HepG2 (cell line): ENCODE results near the gene ARF6. TPM values are rescaled to one million over a fixed set of nuclear protein-coding genes. Genes with fewer than 3 reads are reported as not detected.

ENCODE experiments used
- ATAC-seq: fragments of 200-7000 bp; cut with Tn5 transposase; 3 replicates; pipeline ENCODE4 v1.9.1; 2020; ENCODE audit warnings: mild to moderate bottlenecking, moderate library complexity
- BruUV-seq: library from RNA; stranded (reverse); fragments of 400-500 nt; replicated peaks from 2 replicates; lab custom pipeline; 2021; lab: Mats Ljungman, UMichigan
- CTCF ChIA-PET: fragments of 300-600 bp; formaldehyde crosslinking; extraction: SDS; loops from one replicate; lab custom pipeline; 2021; ENCODE audit warnings: low total read pairs, inconsistent platforms, low intra/inter-chr PET ratio; lab: Yijun Ruan, JAX
- POLR2A ChIA-PET: fragments of 350-600 bp; sonication (Branson Sonifier 250); formaldehyde crosslinking; loops from one replicate; lab custom pipeline; 2020; ENCODE audit warnings: antibody characterized with exemption, inconsistent platforms; lab: Yijun Ruan, JAX
- DNase-seq: peaks from one replicate; pipeline ENCODE4 v3.0.0-alpha.2; 2015; ENCODE audit warnings: low spot score
- FAIRE-seq: peaks from 3 replicates; lab custom pipeline; 2011; peaks lifted over from hg19 to GRCh38; lab: Jason Lieb, UNC
- H2AFZ ChIP-seq: one replicate; pipeline ENCODE4 v1.6.1; 2011; ENCODE audit warnings: low read length, inconsistent platforms
- H3K27ac ChIP-seq: fragments of 300-600 bp; 3 replicates; pipeline ENCODE4 v1.8.0; 2011; ENCODE audit warnings: mixed run types, mild to moderate bottlenecking, mixed read lengths, low read length, inconsistent platforms; ENCODE audit not compliant: insufficient read depth; ENCODE audit errors: extremely low read length
- H3K27me3 ChIP-seq, 2 experiments: fragments of 200-600 bp in 1 of 2; 2 replicates in 1 of 2; 3 replicates in 1 of 2; pipeline versions ENCODE4 v1.6.0 to v1.8.0; 2011; ENCODE audit warnings: low read length in 2 of 2, mild to moderate bottlenecking in 2 of 2, moderate library complexity in 2 of 2, inconsistent platforms in 1 of 2; ENCODE audit not compliant: insufficient read depth in 2 of 2, control insufficient read depth in 1 of 2
- H3K36me3 ChIP-seq, 2 experiments: fragments of 200-600 bp in 1 of 2; replicated peaks in 1 of 2; 2 replicates in 1 of 2; 3 replicates in 1 of 2; pipeline versions ENCODE4 v1.5.1 to v1.8.0; 2011; ENCODE audit warnings: low read length in 2 of 2, inconsistent platforms in 1 of 2; ENCODE audit not compliant: insufficient read depth in 2 of 2, control insufficient read depth in 1 of 2
- H3K4me1 ChIP-seq: 2 replicates; pipeline ENCODE4 v1.5.1; 2012; ENCODE audit warnings: low read length, inconsistent platforms; ENCODE audit not compliant: insufficient read depth
- H3K4me2 ChIP-seq: 2 replicates; pipeline ENCODE4 v1.6.0; 2011; ENCODE audit warnings: low read depth, low read length, inconsistent platforms
- H3K4me3 ChIP-seq, 3 experiments: fragments of 200-600 bp in 1 of 3; sonication (generic), shearing (Covaris generic) in 1 of 3; replicated peaks in 1 of 3; 2 replicates each; pipeline ENCODE4 v1.5.1; 2011 to 2016; ENCODE audit warnings: low read length in 3 of 3, inconsistent platforms in 2 of 3, low read depth in 2 of 3, mild to moderate bottlenecking in 2 of 3, control low read depth in 1 of 3, mixed read lengths in 1 of 3; ENCODE audit not compliant: insufficient read depth in 1 of 3
- H3K79me2 ChIP-seq: one replicate; pipeline ENCODE4 v1.6.1; 2011; ENCODE audit warnings: low read length, inconsistent platforms; ENCODE audit not compliant: insufficient read depth
- H3K9ac ChIP-seq: 2 replicates; pipeline ENCODE4 v1.6.0; 2011; ENCODE audit warnings: mild to moderate bottlenecking, low read depth, low read length, inconsistent platforms; ENCODE audit not compliant: insufficient read depth
- H3K9me3 ChIP-seq: 2 replicates; pipeline ENCODE4 v1.5.1; 2012; ENCODE audit warnings: mild to moderate bottlenecking, low read length
- H4K20me1 ChIP-seq: 2 replicates; pipeline ENCODE4 v1.6.0; 2011; ENCODE audit warnings: inconsistent platforms, mild to moderate bottlenecking, low read length, moderate library complexity; ENCODE audit not compliant: insufficient read depth
- ISL2 ChIP-seq: sonication (generic); formaldehyde crosslinking; IDR thresholded peaks from 2 replicates; pipeline ENCODE4 v1.5.0; 2020; ENCODE audit warnings: missing genetic modification reagents
- KDM5B ChIP-seq: sonication (generic); formaldehyde crosslinking; IDR thresholded peaks from 2 replicates; pipeline ENCODE4 v1.4.0; 2020; ENCODE audit warnings: missing genetic modification reagents, mild to moderate bottlenecking, borderline replicate concordance
- PAWR ChIP-seq: sonication (generic); formaldehyde crosslinking; IDR thresholded peaks from 2 replicates; pipeline ENCODE4 v1.4.0; 2020; ENCODE audit warnings: missing genetic modification reagents, mild to moderate bottlenecking, borderline replicate concordance
- SRF ChIP-seq: IDR thresholded peaks from 2 replicates; pipeline ENCODE4 v1.6.1; 2011; ENCODE audit warnings: mild to moderate bottlenecking, low read depth, low read length, moderate library complexity
- ZFP90 ChIP-seq: sonication (generic); formaldehyde crosslinking; IDR thresholded peaks from 2 replicates; pipeline ENCODE4 v1.8.0; 2022; ENCODE audit warnings: missing genetic modification reagents, mild to moderate bottlenecking, inconsistent platforms, borderline replicate concordance
- ZNF318 ChIP-seq: sonication (generic); formaldehyde crosslinking; IDR thresholded peaks from 2 replicates; pipeline ENCODE4 v1.4.0; 2020; ENCODE audit warnings: mild to moderate bottlenecking, missing genetic modification reagents
- ZNF788 ChIP-seq: sonication (generic); formaldehyde crosslinking; IDR thresholded peaks from 2 replicates; pipeline ENCODE4 v1.5.0; 2020; ENCODE audit warnings: mild to moderate bottlenecking, missing genetic modification reagents, borderline replicate concordance
- WGBS: methylation state at CpG from one replicate; pipeline ENCODE4 v1.1.6; 2017; ENCODE audit warnings: low lambda C conversion rate; 5-methylcytosine and 5-hydroxymethylcytosine counted together
- in situ Hi-C: cut with HindIII; loops from 2 replicates; pipeline ENCODE4 v1.10.0; 2017; ENCODE audit warnings: low pct_unique_long_range_greater_than_20kb; ENCODE audit not compliant: extremely low pct_ligation_motif_present
- intact Hi-C: fragments of 100-400 bp; cut with micrococcal nuclease; formaldehyde crosslinking; loops from one replicate; pipeline ENCODE4 v1.10.0; 2022; ENCODE audit not compliant: unreplicated experiment
- polyA plus RNA-seq, 8 experiments: library from polyadenylated mRNA; depleted of rRNA in 3 of 8; stranded (reverse) in 7 of 8; unstranded in 1 of 8; fragments of >200 nt; fragmentation: Illumina TruSeq in 4 of 8; extraction: Trizol in 4 of 8; gene quantifications; 2 replicates each; pipeline versions ENCODE4 v1.2.1 to v1.2.3, GENCODE V29; 2011 to 2016; ENCODE audit warnings: low read depth in 4 of 8, missing spikeins in 1 of 8, mixed read lengths in 1 of 8; ENCODE audit not compliant: insufficient read depth in 1 of 8
- total RNA-seq, 5 experiments: library from RNA; depleted of rRNA; stranded (reverse); fragments of >200 nt; fragmentation: Illumina TruSeq; extraction: Trizol; gene quantifications; 2 replicates each; pipeline ENCODE4 v1.2.3, GENCODE V29; 2016; ENCODE audit warnings: low read depth in 1 of 5
- TF ChIP-seq, protein P1 (sequence below), 2 experiments: sonication (generic) in 1 of 2; formaldehyde crosslinking in 1 of 2; IDR thresholded peaks; 2 replicates each; pipeline versions ENCODE4 v1.4.0 to v1.6.1; 2016 to 2020; ENCODE audit warnings: borderline replicate concordance in 1 of 2, low read depth in 1 of 2, mild to moderate bottlenecking in 1 of 2, missing genetic modification reagents in 1 of 2

ARF6 gene
- total and polyA plus RNA-seq, 2 of the 13 experiments (the other 11 are each of a cell fraction or from before 2014, with no cell fraction given) = 12.7 to 31.9 TPM

DNA sequence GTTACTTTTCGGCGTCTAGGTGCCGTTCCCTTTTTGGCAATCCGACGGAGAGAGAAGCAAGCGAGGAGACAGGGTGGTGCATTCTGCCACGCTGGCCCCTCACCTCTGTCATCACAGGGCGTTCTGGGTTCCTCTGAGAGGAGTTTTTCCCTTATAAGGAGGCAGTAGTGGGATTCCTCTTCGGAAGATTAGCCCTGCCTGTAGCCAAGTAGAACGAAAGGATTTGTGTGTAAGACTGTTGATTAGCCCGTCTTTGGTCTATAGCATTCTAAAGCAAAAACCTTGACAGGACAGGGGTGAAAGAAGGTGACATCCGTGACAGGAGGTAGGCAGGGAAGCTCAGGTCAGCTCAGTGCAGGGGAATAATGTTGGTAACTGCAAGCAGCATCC, 31.2 kb upstream of the ARF6 start (continued):
- TF ChIP-seq, protein P1, sequence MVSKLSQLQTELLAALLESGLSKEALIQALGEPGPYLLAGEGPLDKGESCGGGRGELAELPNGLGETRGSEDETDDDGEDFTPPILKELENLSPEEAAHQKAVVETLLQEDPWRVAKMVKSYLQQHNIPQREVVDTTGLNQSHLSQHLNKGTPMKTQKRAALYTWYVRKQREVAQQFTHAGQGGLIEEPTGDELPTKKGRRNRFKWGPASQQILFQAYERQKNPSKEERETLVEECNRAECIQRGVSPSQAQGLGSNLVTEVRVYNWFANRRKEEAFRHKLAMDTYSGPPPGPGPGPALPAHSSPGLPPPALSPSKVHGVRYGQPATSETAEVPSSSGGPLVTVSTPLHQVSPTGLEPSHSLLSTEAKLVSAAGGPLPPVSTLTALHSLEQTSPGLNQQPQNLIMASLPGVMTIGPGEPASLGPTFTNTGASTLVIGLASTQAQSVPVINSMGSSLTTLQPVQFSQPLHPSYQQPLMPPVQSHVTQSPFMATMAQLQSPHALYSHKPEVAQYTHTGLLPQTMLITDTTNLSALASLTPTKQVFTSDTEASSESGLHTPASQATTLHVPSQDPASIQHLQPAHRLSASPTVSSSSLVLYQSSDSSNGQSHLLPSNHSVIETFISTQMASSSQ (IDR thresholded peaks at IDR 0.05; ENCODE audit: low read depth) = no peak
- TF ChIP-seq, protein P1 (CRISPR knock-in tag; IDR thresholded peaks at IDR 0.05; ENCODE audit: borderline replicate concordance) = no peak
- TF ChIP-seq ZFP90 (0 out of 2 replicates have a peak, but pooled peaks have one; percentile 15), KDM5B (0 out of 2 replicates have a peak, but pooled peaks have one; percentile 38), ZNF788 (CRISPR knock-in tag) (no peak), SRF (peak; percentile 83; the same call in 1 of the 2 replicates)

DNA sequence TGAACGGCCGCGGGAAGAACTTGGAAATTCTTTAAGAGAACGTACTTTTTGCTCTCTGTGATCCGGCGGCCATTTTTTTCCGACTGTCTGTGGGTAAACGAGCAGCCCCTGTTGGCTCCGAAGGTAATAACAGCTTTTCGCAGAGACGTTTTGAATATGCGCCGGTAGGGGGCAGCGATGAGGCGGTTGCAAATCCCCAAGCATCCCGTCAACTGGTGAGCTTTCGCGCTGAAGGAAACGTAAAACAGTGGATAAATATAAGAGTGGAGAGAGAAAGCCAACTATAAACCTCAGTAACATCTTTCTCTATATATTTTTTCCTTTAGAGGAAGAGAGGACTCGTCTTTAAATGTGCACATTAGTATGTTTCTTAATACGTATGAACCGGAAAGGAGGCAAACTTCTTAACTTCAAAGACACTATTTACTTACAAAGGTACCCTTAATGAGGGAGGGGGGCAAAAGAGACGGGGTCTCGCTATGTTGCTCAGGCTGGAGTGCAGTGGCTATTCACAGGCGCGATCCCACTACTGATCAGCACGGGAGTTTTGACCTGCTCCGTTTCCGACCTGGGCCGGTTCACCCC, 30.7 kb upstream of the ARF6 start:
- ChIA-PET CTCF (interaction anchor here (0.9 to 2.8 kb wide), 3 partner anchors 9 to 243 kb away, joined by 3 to 40 read pairs (median 5); partner anchors contain the start of gene NEMF), POLR2A (interaction anchor here (1.0 to 4.0 kb wide), 19 partner anchors 8 to 277 kb away, joined by 3 to 35 read pairs (median 7); partner anchors contain the start of genes KLHDC2, MGAT2, NEMF and RPL36AL)
- FAIRE-seq = peak; percentile 63
- TF ChIP-seq ZNF318 (CRISPR knock-in tag) (no peak), ISL2 (CRISPR knock-in tag) (no peak), PAWR (no peak; the same call in 1 of the 2 replicates)

More for the DNA sequence above, 30.7 kb upstream of the ARF6 start:
- Histone ChIP-seq H3K27me3 (no peaks in the 10 kb centered on the region; a peak in 1 of 5 replicates), H4K20me1 (no peaks in the 10 kb centered on the region), H3K4me1 (peaks cover 30% of the 10 kb centered on the region), H3K4me3 (peak overlapping the region; percentile 72 to 89 (median 80)), H3K9ac (peak overlapping the region; percentile 95), H3K4me2 (peak overlapping the region; percentile 85), H3K27ac (peak overlapping the region; percentile 92), H2AFZ (peak overlapping the region; percentile 100), H3K36me3 (no peaks in the 10 kb centered on the region), H3K79me2 (no peaks in the 10 kb centered on the region), H3K9me3 (no peaks in the 10 kb centered on the region)
- DNase-seq = peak; percentile 69
- BruUV-seq = no TSS peak
- 2% methylated on average over 24 of the region's 30 CpGs for WGBS
- intact Hi-C loops = loop anchor here (1.0 to 10.0 kb wide), 5 partner anchors 9 to 670 kb away; partner anchors contain the start of gene MAP4K5
- in situ Hi-C loops = loop anchor here (5.0 to 25.0 kb wide), 3 partner anchors 250 to 675 kb away; partner anchors contain the start of genes MAP4K5 and SOS2
- ATAC-seq = peak; percentile 69
